Coronary artery (tissue), 2 donors: ENCODE results near the gene CNOT10.

Experiments
- DNase-seq: peaks from one replicate; pipeline ENCODE4 v3.0.0-alpha.2; 2017; ENCODE audit warnings: low spot score
- H3K27ac ChIP-seq, 2 donors: fragments of 200-600 bp; sonication (generic); one replicate each; pipeline ENCODE4 v1.5.1; 2016 to 2019
- H3K4me3 ChIP-seq: fragments of 200-600 bp; sonication (generic); 2 replicates; pipeline ENCODE4 v1.5.1; 2016; ENCODE audit warnings: mild to moderate bottlenecking, moderate library complexity
- TF ChIP-seq, protein P1 (sequence below): fragments of 200-600 bp; sonication (generic); IDR thresholded peaks from one replicate; pipeline ENCODE4 v1.5.1; 2019; ENCODE audit warnings: antibody characterized with exemption

The CNOT10 gene

DNA sequence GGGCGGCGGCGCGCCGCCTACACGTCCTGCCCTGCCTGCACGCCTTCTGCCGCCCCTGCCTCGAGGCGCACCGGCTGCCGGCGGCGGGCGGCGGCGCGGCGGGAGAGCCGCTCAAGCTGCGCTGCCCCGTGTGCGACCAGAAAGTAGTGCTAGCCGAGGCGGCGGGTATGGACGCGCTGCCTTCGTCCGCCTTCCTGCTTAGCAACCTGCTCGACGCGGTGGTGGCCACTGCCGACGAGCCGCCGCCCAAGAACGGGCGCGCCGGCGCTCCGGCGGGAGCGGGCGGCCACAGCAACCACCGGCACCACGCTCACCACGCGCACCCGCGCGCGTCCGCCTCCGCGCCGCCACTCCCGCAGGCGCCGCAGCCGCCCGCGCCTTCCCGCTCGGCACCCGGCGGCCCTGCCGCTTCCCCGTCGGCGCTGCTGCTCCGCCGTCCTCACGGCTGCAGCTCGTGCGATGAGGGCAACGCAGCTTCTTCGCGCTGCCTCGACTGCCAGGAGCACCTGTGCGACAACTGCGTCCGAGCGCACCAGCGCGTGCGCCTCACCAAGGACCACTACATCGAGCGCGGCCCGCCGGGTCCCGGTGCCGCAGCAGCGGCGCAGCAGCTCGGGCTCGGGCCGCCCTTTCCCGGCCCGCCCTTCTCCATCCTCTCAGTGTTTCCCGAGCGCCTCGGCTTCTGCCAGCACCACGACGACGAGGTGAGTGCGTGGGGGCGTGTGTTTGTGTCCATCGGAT, 133.4 kb downstream of the CNOT10 start:
- Histone ChIP-seq H3K4me3 (peak overlapping the region; percentile 64), H3K27ac (no peak overlapping the region)
- DNase-seq: no peak
- TF ChIP-seq, protein P1, sequence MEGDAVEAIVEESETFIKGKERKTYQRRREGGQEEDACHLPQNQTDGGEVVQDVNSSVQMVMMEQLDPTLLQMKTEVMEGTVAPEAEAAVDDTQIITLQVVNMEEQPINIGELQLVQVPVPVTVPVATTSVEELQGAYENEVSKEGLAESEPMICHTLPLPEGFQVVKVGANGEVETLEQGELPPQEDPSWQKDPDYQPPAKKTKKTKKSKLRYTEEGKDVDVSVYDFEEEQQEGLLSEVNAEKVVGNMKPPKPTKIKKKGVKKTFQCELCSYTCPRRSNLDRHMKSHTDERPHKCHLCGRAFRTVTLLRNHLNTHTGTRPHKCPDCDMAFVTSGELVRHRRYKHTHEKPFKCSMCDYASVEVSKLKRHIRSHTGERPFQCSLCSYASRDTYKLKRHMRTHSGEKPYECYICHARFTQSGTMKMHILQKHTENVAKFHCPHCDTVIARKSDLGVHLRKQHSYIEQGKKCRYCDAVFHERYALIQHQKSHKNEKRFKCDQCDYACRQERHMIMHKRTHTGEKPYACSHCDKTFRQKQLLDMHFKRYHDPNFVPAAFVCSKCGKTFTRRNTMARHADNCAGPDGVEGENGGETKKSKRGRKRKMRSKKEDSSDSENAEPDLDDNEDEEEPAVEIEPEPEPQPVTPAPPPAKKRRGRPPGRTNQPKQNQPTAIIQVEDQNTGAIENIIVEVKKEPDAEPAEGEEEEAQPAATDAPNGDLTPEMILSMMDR: no peak

DNA sequence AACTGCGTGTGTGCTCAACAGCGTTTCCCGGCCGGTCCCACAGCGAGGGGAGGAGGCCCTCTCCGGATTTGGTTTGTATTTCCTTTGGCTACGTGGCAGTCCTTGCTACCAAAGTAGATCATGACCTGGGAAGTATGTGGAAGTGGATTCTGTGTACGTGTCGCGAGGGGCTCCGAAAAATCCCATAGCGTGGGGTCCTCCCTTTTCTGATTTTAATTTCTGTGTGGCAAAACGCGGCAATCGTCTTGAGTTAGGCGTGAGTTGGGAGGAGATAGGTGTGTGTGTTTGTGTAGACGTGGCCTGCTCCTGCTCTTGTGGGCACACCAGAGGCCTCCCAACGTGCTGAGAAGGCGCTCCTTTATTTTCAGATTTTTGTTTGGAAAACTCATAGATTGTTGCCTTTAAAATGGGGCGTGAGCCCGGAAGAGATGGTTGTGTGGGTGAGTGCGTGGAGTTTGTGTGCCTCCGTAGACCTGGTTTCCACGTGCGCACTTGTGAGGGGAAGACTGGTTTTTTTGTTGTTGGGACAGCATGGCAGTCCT, 134.1 kb downstream of the CNOT10 start:
- no peak for DNase-seq
- Histone ChIP-seq H3K27ac (no peak overlapping the region), H3K4me3 (peak overlapping the region; percentile 64)
- TF ChIP-seq, protein P1: no peak

DNA sequence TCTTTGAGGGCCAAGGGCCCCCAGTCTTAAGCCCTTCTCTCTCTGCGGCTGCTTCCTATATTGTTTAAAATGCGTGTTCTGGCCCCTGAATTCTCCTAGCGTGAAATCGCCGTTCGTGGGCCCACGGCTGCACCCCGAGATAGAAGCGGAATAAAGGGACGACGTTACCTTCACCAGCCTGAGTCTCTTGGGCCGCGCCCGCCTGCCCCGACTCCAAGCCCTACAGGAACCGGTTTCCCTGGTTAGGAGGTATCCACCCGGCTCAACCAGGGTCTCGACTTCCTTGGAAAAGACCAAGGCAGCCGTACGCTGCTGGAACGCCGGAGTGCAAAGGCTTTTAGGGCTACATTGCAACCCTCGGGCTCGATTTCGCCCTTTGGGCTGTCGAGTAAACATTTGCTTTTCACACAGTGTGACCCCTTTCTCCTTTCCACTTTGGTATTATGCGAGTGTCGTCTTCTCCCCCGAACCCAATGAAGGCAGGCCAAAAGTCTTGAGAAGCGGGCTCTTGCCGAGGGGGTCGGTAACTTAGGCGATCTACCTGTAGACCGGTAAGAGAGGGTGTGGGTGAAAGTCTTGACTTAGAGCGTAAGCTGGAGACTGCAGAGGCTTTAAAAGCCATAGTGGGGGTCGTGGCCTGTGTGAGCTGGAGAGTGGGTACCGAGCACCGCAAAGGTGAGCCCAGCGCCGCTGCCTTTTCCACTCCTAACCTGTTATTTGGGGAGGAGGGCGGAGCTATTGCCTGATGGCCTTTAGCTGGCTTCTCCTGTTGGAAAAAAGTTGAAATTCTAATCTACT, 134.8 kb downstream of the CNOT10 start:
- DNase-seq: no peak
- H3K27ac ChIP-seq: no peak overlapping the region
- TF ChIP-seq, protein P1: no peak
- H3K4me3 ChIP-seq: no peak overlapping the region

DNA sequence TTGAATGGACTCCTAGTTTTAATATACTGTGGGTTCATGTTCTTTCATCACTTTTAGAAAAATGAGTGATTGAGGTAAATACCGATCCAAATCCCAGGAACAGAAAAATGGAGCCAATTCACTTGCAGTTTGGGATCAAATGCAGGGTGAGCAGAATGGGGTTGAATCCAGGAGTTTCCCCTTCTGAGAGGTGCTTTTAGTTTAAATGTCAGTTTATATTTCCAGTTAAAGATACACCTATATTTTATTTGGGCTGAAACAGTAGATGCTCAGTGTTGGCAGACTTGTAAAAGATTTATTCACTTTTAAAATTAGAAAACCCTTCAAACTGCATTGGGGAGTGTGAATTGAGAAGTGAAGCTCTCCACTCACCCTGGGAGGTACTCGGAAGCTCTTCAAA, 135.4 kb downstream of the CNOT10 start:
- TF ChIP-seq, protein P1: no peak
- H3K4me3 ChIP-seq: no peak overlapping the region
- no peak for DNase-seq

DNA sequence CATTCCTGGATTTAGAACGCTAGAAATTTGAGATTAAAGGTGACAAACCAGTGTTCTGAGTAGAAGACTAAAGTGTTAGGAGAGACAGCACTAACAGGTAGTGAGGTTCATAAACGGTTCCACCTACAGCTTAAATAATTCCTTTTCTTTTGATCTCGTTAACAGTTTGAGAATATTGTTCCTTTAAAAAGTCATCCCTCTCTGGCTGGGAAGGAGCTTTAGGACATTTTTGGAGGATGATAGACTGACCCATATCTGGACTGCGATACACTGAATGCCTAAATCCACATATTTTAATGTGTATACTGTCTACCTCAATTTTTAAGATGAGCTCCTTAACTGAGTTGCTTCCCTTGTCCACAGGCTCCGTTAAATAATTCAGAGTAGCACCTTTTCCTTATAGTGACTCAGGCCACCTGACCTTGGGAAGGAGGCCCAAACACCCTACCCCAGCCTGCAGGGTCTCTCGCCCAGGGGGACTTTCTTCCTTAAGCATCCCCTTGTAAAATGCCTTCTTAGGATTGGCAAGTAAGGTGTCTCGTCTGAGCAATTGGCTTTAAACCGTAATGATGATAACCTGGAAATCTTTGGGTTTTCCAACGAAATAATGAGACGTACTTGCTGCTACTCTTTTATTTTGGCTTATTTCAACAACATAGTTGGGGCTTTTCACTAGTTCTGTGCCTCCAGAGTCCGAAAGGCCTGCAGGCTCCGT, 136.1 kb downstream of the CNOT10 start:
- no peak for DNase-seq
- no peak overlapping the region for H3K27ac ChIP-seq
- peak overlapping the region; percentile 46 for H3K4me3 ChIP-seq

More for the DNA sequence above, 135.4 kb downstream of the CNOT10 start:
- H3K27ac ChIP-seq: no peak overlapping the region

DNA sequence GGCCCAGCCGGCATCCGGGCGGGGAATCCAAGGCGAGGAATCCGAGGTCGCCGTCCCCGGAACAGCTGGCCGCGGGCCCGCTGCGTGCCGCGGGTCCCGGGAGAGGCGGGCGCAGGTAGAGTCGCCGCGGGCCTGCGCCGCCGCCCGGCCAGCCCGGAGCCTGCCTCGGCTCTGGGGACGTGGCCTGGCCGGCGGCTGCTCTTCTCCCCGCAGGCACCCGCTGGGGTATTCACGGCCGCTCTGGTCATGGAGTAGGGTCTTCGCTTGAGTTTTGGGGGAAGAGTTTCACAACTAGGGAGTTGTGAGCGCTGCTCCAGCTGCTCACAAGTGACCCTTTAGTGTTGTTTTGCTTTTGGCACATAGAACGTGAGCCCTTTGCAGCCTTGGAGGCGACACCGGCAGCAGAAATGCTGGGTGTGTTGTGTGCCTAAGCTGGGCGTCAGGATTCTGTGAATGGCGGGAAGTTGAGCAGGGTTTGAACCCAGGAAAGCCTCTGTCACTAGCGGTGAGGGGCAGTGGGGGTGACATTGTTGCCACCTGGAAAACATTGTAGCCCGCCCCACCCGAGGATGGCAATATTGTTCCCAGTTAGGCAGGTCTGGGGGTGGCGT, 136.8 kb downstream of the CNOT10 start:
- peak overlapping the region; percentile 46 for H3K4me3 ChIP-seq
- no peak overlapping the region for H3K27ac ChIP-seq
- TF ChIP-seq, protein P1: no peak
- DNase-seq: no peak

More for the DNA sequence above, 136.1 kb downstream of the CNOT10 start:
- TF ChIP-seq, protein P1: no peak
